ENCODE measurements around the gene PRSS37. TPM values are rescaled to one million over a fixed set of nuclear protein-coding genes. Genes with fewer than 3 reads are reported as not detected.

Gene PRSS37
- total and polyA plus RNA-seq, 2 donors (not counting 1 experiment from before 2014, with no cell fraction given), result not detected

GRCh38 chr7:141874787-141875186 lies 33.5 kb upstream of the PRSS37 start:
- no peaks in the 10 kb centered on the region for H3K4me1 ChIP-seq (ENCODE audit: control insufficient read depth in 2 of 2, insufficient read depth in 2 of 2, low read length in 2 of 2)
- Mint-ChIP-seq H3K9me3 (ENCODE audit: insufficient read depth) (peaks cover 2% of the 10 kb centered on the region), H3K27me3 (no peaks in the 10 kb centered on the region), H3K4me1 (no peaks in the 10 kb centered on the region), H3K4me3 (no peak overlapping the region), H3K27ac (no peak overlapping the region)
- H3K27ac ChIP-seq (ENCODE audit: low read length in 2 of 2), result no peak overlapping the region
- TF ChIP-seq EZH2 (IDR thresholded peaks at IDR 0.05; ENCODE audit: borderline replicate concordance, insufficient read depth, low read depth, low read length, poor library complexity, severe bottlenecking) (no peak), CTCF (IDR thresholded peaks at IDR 0.05) (no peak)
- H3K27me3 ChIP-seq (replicated peaks in 1 of 4; ENCODE audit: control extremely low read depth in 1 of 4, control insufficient read depth in 3 of 4, insufficient read depth in 4 of 4, low read length in 3 of 4), result no peaks in the 10 kb centered on the region
- H3K36me3 ChIP-seq (replicated peaks in 1 of 2; ENCODE audit: control extremely low read depth in 1 of 2, control insufficient read depth in 1 of 2, extremely low read depth in 1 of 2, insufficient read depth in 2 of 2, low read length in 1 of 2), result no peaks in the 10 kb centered on the region
- ATAC-seq (ENCODE audit: low read depth) (no peak), DNase-seq (no peak)
- H3K4me2 ChIP-seq (replicated peaks; ENCODE audit: low read depth, low read length, poor library complexity, severe bottlenecking), result no peak overlapping the region
- ChIA-PET CTCF (no interaction called here), POLR2A (no interaction called here)
- H3K9ac ChIP-seq (ENCODE audit: low read length), result no peak overlapping the region
- no peak overlapping the region for H2AFZ ChIP-seq (ENCODE audit: insufficient read depth, low read depth, low read length, poor library complexity, severe bottlenecking)
- no peaks in the 10 kb centered on the region for H3K79me2 ChIP-seq (ENCODE audit: control insufficient read depth, insufficient read depth, low read length)
- WGBS (ENCODE audit: insufficient coverage), result 80% methylated on average over 1 of the region's 3 CpGs
- no peak overlapping the region for H3K4me3 ChIP-seq (ENCODE audit: control extremely low read depth in 1 of 5, extremely low read depth in 1 of 5, insufficient read depth in 1 of 5, low read depth in 2 of 5, low read length in 4 of 5)
- intact Hi-C loops (cut with micrococcal nuclease), result no loop called here
- H3K9me3 ChIP-seq (ENCODE audit: control extremely low read depth in 1 of 3, control insufficient read depth in 2 of 3, insufficient read depth in 1 of 3, low read length in 2 of 3), result no peaks in the 10 kb centered on the region
- H4K20me1 ChIP-seq (ENCODE audit: control insufficient read depth, insufficient read depth, low read length, poor library complexity, severe bottlenecking), result no peaks in the 10 kb centered on the region

- H3K4me3 Mint-ChIP-seq, result no peak overlapping the region
- no peaks in the 10 kb centered on the region for H3K36me3 ChIP-seq (replicated peaks in 1 of 2; ENCODE audit: control extremely low read depth in 1 of 2, control insufficient read depth in 1 of 2, extremely low read depth in 1 of 2, insufficient read depth in 2 of 2, low read length in 1 of 2)
- TF ChIP-seq EZH2 (IDR thresholded peaks at IDR 0.05; ENCODE audit: borderline replicate concordance, insufficient read depth, low read depth, low read length, poor library complexity, severe bottlenecking) (no peak), CTCF (IDR thresholded peaks at IDR 0.05) (no peak)
- ATAC-seq (ENCODE audit: low read depth), result no peak
- H3K27me3 ChIP-seq (replicated peaks in 1 of 4; ENCODE audit: control extremely low read depth in 1 of 4, control insufficient read depth in 3 of 4, insufficient read depth in 4 of 4, low read length in 3 of 4), result no peaks in the 10 kb centered on the region
- H3K9me3 ChIP-seq (ENCODE audit: control extremely low read depth in 1 of 3, control insufficient read depth in 2 of 3, insufficient read depth in 1 of 3, low read length in 2 of 3), result no peaks in the 10 kb centered on the region
- H3K4me3 ChIP-seq (ENCODE audit: control extremely low read depth in 1 of 5, extremely low read depth in 1 of 5, insufficient read depth in 1 of 5, low read depth in 2 of 5, low read length in 4 of 5), result no peak overlapping the region
- H3K4me2 ChIP-seq (replicated peaks; ENCODE audit: low read depth, low read length, poor library complexity, severe bottlenecking), result no peak overlapping the region
- ChIA-PET CTCF (no interaction called here), POLR2A (no interaction called here)
- H3K27ac Mint-ChIP-seq, result no peak overlapping the region
- no peaks in the 10 kb centered on the region for H3K4me1 ChIP-seq (ENCODE audit: control insufficient read depth in 2 of 2, insufficient read depth in 2 of 2, low read length in 2 of 2)
- WGBS (ENCODE audit: insufficient coverage), result 94% methylated on average over 2 of the region's 3 CpGs
- intact Hi-C loops (cut with micrococcal nuclease), result no loop called here
- H3K4me1 Mint-ChIP-seq, result no peaks in the 10 kb centered on the region
- no peaks in the 10 kb centered on the region for H4K20me1 ChIP-seq (ENCODE audit: control insufficient read depth, insufficient read depth, low read length, poor library complexity, severe bottlenecking)
- DNase-seq, result no peak
- H3K9me3 Mint-ChIP-seq (ENCODE audit: insufficient read depth), result peaks cover 4% of the 10 kb centered on the region
- no peaks in the 10 kb centered on the region for H3K27me3 Mint-ChIP-seq
- H2AFZ ChIP-seq (ENCODE audit: insufficient read depth, low read depth, low read length, poor library complexity, severe bottlenecking), result no peak overlapping the region
- no peaks in the 10 kb centered on the region for H3K79me2 ChIP-seq (ENCODE audit: control insufficient read depth, insufficient read depth, low read length)
- H3K9ac ChIP-seq (ENCODE audit: low read length), result no peak overlapping the region
- no peak overlapping the region for H3K27ac ChIP-seq (ENCODE audit: low read length in 2 of 2)
These were observed 31.6 kb upstream of the PRSS37 start for GRCh38 chr7:141872931-141873330.

Measured in B cell (primary cell).